Muscle of leg (tissue), 16 donors: ENCODE results near the gene PHYKPL. TPM values are rescaled to one million over a fixed set of nuclear protein-coding genes. Genes with fewer than 3 reads are reported as not detected.
A peak's percentile ranks its signal among the peaks of the same experiment; 100 is the strongest.

Experiments used
- DNase-seq: peaks from one replicate; pipeline ENCODE4 v3.0.0; 2013
- H3K27ac ChIP-seq: one replicate; pipeline ENCODE4 v1.5.1; 2013; ENCODE audit warnings: mild to moderate bottlenecking, low read length, control low read depth
- H3K27me3 ChIP-seq: one replicate; pipeline ENCODE4 v1.6.1; 2013; ENCODE audit warnings: low read length; ENCODE audit not compliant: control insufficient read depth, insufficient read depth
- H3K36me3 ChIP-seq: one replicate; pipeline ENCODE4 v1.6.1; 2013; ENCODE audit warnings: low read length; ENCODE audit not compliant: control insufficient read depth, insufficient read depth
- H3K4me1 ChIP-seq: one replicate; pipeline ENCODE4 v1.6.1; 2013; ENCODE audit warnings: low read length; ENCODE audit not compliant: control insufficient read depth, insufficient read depth
- H3K4me3 ChIP-seq: one replicate; pipeline ENCODE4 v1.5.1; 2013; ENCODE audit warnings: low read length, control low read depth
- H3K9me3 ChIP-seq: replicated peaks from 2 replicates; pipeline ENCODE4 v1.6.1; 2013; ENCODE audit warnings: low read depth, low read length; ENCODE audit not compliant: control insufficient read depth
- WGBS: methylation state at CpG from one replicate; pipeline ENCODE4 v1.1.5; 2013; ENCODE audit warnings: missing lambda C conversion rate; ENCODE audit not compliant: insufficient coverage; 5-methylcytosine and 5-hydroxymethylcytosine counted together
- long read RNA-seq, 11 donors: transcript quantifications; one replicate each; lab custom pipeline, GENCODE V29; 2026
- polyA plus RNA-seq, 8 donors: library from polyadenylated mRNA; unstranded; fragments of 120-200 nt; gene quantifications; one replicate each; pipeline versions ENCODE4 v1.2.1 to v1.2.3, GENCODE V29; 2013; ENCODE audit warnings: inconsistent platforms in 1 of 8, low replicate concordance in 1 of 8; ENCODE audit not compliant: insufficient read length in 8 of 8, insufficient read depth in 1 of 8
- total RNA-seq: library from RNA; stranded (reverse); fragments of 120-200 nt; gene quantifications from one replicate; pipeline ENCODE4 v1.2.4, GENCODE V29; 2013

The PHYKPL gene
- total RNA-seq (42.2 TPM), polyA plus RNA-seq (10 to 100 TPM; 36.0 to 81.7 (median 48.5) TPM)
- long read RNA-seq, donor 1, partial matches to known transcripts = 0 of 2 reads
- long read RNA-seq, donor 1, other reads (novel, unspliced or antisense) = 0 of 2 reads
- long read RNA-seq, donor 2 = 0 reads
- long read RNA-seq, donor 3, transcript PHYKPL-201 (13 exons, 2,038 nt) = major isoform, 5 of 234 reads
- long read RNA-seq, donor 3, partial matches to known transcripts = 194 of 234 reads
- long read RNA-seq, donor 3, other reads (novel, unspliced or antisense) = 34 of 234 reads
- long read RNA-seq, donor 4, partial matches to known transcripts = 0 of 2 reads
- long read RNA-seq, donor 4, other reads (novel, unspliced or antisense) = 0 of 2 reads
- long read RNA-seq, donor 5, transcript PHYKPL-201 (13 exons, 2,038 nt) = major isoform, 8 of 365 reads
- long read RNA-seq, donor 5, partial matches to known transcripts = 314 of 365 reads
- long read RNA-seq, donor 5, other reads (novel, unspliced or antisense) = 43 of 365 reads
- long read RNA-seq, donor 6, transcript PHYKPL-201 (13 exons, 2,038 nt) = major isoform, 9 of 10 reads
- long read RNA-seq, donor 6, partial matches to known transcripts = 0 of 10 reads
- long read RNA-seq, donor 6, other reads (novel, unspliced or antisense) = 0 of 10 reads
- long read RNA-seq, donor 7, partial matches to known transcripts = 0 of 5 reads
- long read RNA-seq, donor 7, other reads (novel, unspliced or antisense) = 0 of 5 reads
- long read RNA-seq, donor 8, partial matches to known transcripts = 0 of 2 reads
- long read RNA-seq, donor 8, other reads (novel, unspliced or antisense) = 0 of 2 reads
- long read RNA-seq, donor 9, partial matches to known transcripts = 0 of 1 reads
- long read RNA-seq, donor 9, other reads (novel, unspliced or antisense) = 0 of 1 reads
- long read RNA-seq, donor 10, partial matches to known transcripts = 86 of 148 reads
- long read RNA-seq, donor 10, other reads (novel, unspliced or antisense) = 58 of 148 reads
- long read RNA-seq, donor 11, partial matches to known transcripts = 0 of 2 reads
- long read RNA-seq, donor 11, other reads (novel, unspliced or antisense) = 0 of 2 reads

DNA sequence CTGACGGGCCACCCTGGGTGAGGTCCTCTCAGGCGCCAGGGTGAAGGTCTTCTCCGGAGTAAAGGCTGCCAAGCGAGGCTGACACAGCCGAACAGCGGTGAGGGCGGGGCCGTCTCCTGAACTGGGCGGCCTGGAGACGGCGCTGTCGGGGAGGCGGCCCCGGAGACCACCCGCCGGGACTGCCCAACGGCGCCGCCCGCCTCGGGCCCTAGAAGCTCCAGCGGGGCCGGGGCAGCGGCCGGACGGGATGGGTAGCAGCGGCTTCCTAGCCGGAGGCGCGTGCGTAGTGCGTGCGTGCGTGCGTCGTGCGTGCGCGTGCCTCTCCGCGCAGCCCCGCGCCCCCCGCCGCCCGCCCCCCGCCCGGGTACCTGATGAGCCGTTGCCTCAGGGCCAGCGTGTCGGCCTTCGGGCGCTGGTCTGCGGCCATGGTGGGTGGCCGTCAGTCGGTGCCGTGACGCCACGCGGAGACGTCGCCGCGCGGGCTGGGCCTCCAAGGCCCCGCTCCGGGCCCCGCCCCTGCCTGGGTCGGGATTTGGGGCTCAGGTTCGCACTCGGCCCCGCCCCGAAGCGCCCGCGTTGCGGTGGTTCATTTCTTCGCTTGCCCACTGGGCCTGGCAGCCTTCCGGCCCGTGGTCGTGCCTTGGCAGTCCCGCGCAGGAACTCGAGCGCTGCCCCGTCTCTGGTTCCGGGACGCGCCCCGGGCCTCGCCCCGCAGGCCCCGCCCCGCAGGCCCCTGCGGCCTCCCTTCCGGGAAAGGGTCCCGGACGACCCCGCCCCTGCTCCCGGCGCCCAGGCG, at the start of gene PHYKPL:
PHYKPL (minus strand) TSS at position 679 of the 796 bp plus-strand sequence; CDS start at position 427, 252 bp downstream.
- peak within 1 kb of the TSS; percentile 87 for H3K4me3 ChIP-seq
- DNase-seq = peak; percentile 86

DNA sequence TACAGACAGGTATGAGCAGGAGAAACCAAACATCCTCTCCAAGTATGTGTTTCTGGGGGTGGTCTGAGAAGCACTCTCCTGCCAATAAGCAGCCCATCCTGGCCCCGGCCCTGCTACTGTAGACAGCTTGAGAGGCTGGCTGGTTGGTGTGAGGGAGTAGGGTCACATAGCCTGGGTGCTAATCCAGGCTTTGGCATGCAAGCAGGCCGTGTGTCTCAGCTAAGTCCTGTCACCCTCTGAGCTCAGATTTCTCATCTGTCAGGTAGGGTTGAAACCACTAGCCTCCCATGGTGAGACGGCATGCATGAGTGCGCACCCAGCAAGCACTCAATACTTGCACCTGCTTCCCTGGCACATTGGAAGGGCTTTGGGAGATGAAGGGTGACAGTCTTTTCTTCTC, 49.8 kb upstream of the PHYKPL start:
- H3K4me1 ChIP-seq = peaks cover 7% of the 10 kb centered on the region
- peaks cover 37% of the 10 kb centered on the region for H3K27me3 ChIP-seq
- no peak overlapping the region for H3K27ac ChIP-seq
- no peak for DNase-seq
- WGBS = 62% methylated on average over 2 of the region's 4 CpGs
- peaks cover 4% of the 10 kb centered on the region for H3K9me3 ChIP-seq
- no peaks in the 10 kb centered on the region for H3K36me3 ChIP-seq
- H3K4me3 ChIP-seq = no peak overlapping the region

More for the DNA sequence above, at the start of gene PHYKPL:
- under 1% methylated on average over 95 of the region's 102 CpGs for WGBS
- peak within 1 kb of the TSS; percentile 92 for H3K27ac ChIP-seq
- peaks cover 38% of the 10 kb centered on the region for H3K4me1 ChIP-seq
- no peaks in the 10 kb centered on the region for H3K9me3 ChIP-seq
- H3K36me3 ChIP-seq = peaks cover 41% of the 10 kb centered on the region
- no peaks in the 10 kb centered on the region for H3K27me3 ChIP-seq

- no peak overlapping the region for H3K4me3 ChIP-seq
- H3K4me1 ChIP-seq = peaks cover 7% of the 10 kb centered on the region
- H3K36me3 ChIP-seq = no peaks in the 10 kb centered on the region
- peaks cover 4% of the 10 kb centered on the region for H3K9me3 ChIP-seq
- 62% methylated on average over 15 of the region's 19 CpGs for WGBS
- peaks cover 33% of the 10 kb centered on the region for H3K27me3 ChIP-seq
- DNase-seq = no peak
- H3K27ac ChIP-seq = no peak overlapping the region
Observed at GRCh38 chr5:178281331-178281730, 48.7 kb upstream of the PHYKPL start.

- H3K27me3 ChIP-seq = peaks cover 40% of the 10 kb centered on the region
- no peak overlapping the region for H3K27ac ChIP-seq
- H3K4me1 ChIP-seq = peaks cover 7% of the 10 kb centered on the region
- peaks cover 7% of the 10 kb centered on the region for H3K9me3 ChIP-seq
- no peak for DNase-seq
- no peaks in the 10 kb centered on the region for H3K36me3 ChIP-seq
- no peak overlapping the region for H3K4me3 ChIP-seq
- WGBS = 82% methylated on average over 7 of the region's 9 CpGs
Observed at GRCh38 chr5:178280631-178281030, 48.0 kb upstream of the PHYKPL start.

DNA sequence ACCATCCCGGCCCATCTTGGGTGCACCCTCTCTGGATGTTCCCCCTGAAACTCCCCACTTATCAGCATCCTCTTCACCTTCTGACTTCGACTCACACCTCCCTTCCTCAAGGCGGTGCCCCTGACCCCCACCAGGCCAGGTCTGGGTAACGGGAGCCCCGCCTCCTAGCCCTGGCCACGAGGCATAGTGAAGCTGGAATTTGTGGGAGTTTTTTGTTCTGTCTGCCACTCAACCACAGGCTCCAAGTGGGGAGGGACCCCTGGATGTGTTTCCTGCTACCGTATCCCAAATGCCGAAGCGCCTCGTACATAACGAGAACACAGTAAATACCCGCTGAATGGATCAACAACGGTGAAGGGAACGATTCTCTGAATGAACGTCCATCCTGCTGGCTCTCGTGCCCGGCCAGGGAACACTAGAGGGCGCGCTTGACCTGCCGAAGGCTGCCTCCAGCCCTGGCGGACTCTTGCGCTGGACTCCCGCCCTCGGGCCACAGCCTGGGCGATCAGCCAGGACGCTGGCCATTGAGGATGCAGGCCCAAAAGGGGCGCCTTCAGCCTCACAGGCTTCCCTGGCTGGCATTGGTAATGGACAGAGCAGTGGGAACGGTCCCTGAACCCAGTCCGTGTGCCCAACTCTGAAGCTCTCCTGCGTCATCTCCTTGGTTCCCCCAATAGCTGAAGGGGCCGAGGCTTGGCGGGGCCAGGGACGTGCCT, 47.3 kb upstream of the PHYKPL start:
- no peak overlapping the region for H3K27ac ChIP-seq
- peak; percentile 83 for DNase-seq
- H3K27me3 ChIP-seq = peaks cover 43% of the 10 kb centered on the region
- H3K36me3 ChIP-seq = no peaks in the 10 kb centered on the region
- peaks cover 13% of the 10 kb centered on the region for H3K4me1 ChIP-seq
- H3K4me3 ChIP-seq = no peak overlapping the region
- WGBS = 15% methylated on average over 30 of the region's 33 CpGs
- H3K9me3 ChIP-seq = peaks cover 10% of the 10 kb centered on the region

DNA sequence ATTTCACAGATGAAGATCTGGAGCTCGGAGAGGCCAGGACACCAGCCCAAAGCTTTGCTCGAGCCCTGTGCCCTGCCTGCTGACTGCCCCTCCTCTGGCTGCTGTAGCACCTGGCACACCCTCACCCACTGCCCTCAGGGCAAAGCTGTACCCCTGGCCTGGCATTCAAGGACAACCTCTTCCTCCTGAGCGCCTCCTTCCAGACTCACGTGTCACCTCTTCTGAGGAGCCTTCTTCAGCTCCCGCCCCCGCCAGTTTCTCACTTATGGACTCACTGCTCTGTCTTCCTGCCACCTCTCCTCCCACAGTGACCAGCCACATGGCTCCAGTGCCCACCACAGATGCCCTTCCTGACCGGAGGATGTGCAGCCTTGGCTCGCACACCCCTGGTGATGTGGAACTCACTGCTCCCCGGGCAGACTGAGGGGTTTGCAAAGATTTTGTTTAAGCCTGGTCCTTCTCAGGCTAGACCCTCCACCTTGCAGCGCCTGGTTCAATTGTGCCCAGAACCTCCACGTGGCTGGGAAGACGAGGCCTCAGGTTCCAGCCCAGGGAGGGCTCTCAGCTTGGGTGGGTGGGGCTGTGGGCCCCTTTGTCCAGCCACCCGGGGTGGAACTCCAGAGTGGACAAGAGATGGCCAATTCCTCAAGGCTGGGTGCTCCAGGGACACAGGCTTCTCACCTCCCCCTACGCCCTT, 46.6 kb upstream of the PHYKPL start:
- H3K9me3 ChIP-seq = peaks cover 10% of the 10 kb centered on the region
- 82% methylated on average over 12 of the region's 14 CpGs for WGBS
- peaks cover 20% of the 10 kb centered on the region for H3K4me1 ChIP-seq
- H3K4me3 ChIP-seq = no peak overlapping the region
- DNase-seq = no peak
- H3K27ac ChIP-seq = no peak overlapping the region
- no peaks in the 10 kb centered on the region for H3K36me3 ChIP-seq
- H3K27me3 ChIP-seq = peaks cover 44% of the 10 kb centered on the region

DNA sequence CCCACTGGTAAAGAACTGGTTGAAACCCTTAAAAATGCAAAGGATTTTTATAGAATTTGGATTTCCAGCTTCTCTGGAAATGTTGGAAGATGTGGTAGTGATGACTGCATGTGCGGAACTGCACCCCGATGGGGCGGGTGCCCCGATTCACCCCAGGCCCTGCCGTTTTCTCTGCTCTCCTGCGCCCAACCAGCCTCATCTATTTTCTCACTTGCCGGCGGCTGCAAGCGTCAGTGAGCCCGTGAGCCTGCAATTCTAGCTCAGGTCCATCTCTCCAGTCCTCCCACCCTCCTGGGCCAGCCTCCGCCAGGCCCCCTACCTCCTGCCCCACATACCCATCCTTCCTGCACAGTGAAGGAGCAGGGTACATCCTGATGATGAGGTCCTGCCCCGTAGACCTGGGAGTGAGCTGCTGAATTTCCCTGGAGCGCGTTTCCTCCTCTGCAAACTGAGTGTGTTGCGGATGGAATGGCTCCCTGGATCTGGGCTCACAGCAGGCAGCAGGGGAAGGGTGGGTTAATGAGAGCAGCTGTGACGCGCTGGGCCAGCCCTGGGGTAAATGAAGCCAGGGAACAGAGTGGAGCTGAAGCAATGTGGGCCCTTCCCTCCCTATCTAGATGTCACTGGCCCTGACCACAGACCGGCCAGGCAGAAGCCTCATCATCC, 45.9 kb upstream of the PHYKPL start:
- DNase-seq = no peak
- H3K4me3 ChIP-seq = no peak overlapping the region
- WGBS = 57% methylated on average over 14 of the region's 18 CpGs
- peaks cover 6% of the 10 kb centered on the region for H3K9me3 ChIP-seq
- H3K27ac ChIP-seq = no peak overlapping the region
- peaks cover 25% of the 10 kb centered on the region for H3K4me1 ChIP-seq
- H3K36me3 ChIP-seq = no peaks in the 10 kb centered on the region
- peaks cover 46% of the 10 kb centered on the region for H3K27me3 ChIP-seq

- no peak for DNase-seq
- Histone ChIP-seq H3K36me3 (no peaks in the 10 kb centered on the region), H3K4me1 (peaks cover 25% of the 10 kb centered on the region), H3K27me3 (peaks cover 46% of the 10 kb centered on the region), H3K9me3 (peaks cover 6% of the 10 kb centered on the region), H3K4me3 (no peak overlapping the region), H3K27ac (no peak overlapping the region)
- 51% methylated on average over 10 of the region's 12 CpGs for WGBS
Observed at GRCh38 chr5:178277866-178278265, 45.3 kb upstream of the PHYKPL start.
